Chondrocyte (in vitro differentiated cells): Measurements from ENCODE around the gene FBRSL1. TPM values are rescaled to one million over a fixed set of nuclear protein-coding genes. Genes with fewer than 3 reads are reported as not detected.

ENCODE experiments used
- DNase-seq: peaks from one replicate; pipeline ENCODE4 v3.0.0; 2021; ENCODE audit warnings: mixed read lengths, low spot score
- H3K27ac Mint-ChIP-seq: one replicate; pipeline ENCODE4 v1.8.0; 2021; ENCODE audit warnings: mild to moderate bottlenecking, moderate library complexity, mixed read lengths; ENCODE audit not compliant: unreplicated experiment
- H3K27me3 Mint-ChIP-seq: 2 replicates; pipeline ENCODE4 v1.8.0; 2021; ENCODE audit warnings: low read depth, mixed read lengths
- H3K36me3 Mint-ChIP-seq: 2 replicates; pipeline ENCODE4 v1.8.0; 2021; ENCODE audit warnings: low read depth, mixed read lengths
- H3K4me1 Mint-ChIP-seq: 2 replicates; pipeline ENCODE4 v1.8.0; 2021; ENCODE audit warnings: low read depth, mild to moderate bottlenecking, mixed read lengths
- H3K4me3 Mint-ChIP-seq: one replicate; pipeline ENCODE4 v1.8.0; 2021; ENCODE audit warnings: mild to moderate bottlenecking, moderate library complexity, mixed read lengths; ENCODE audit not compliant: unreplicated experiment
- H3K9me3 Mint-ChIP-seq: 2 replicates; pipeline ENCODE4 v1.8.0; 2021; ENCODE audit warnings: low read depth, mixed read lengths
- CTCF ChIP-seq: fragments of 200-600 bp; sonication (generic); IDR thresholded peaks from 2 replicates; pipeline ENCODE4 v1.5.0; 2021; ENCODE audit warnings: antibody characterized with exemption, mild to moderate bottlenecking, moderate library complexity
- total RNA-seq: library from RNA; stranded (reverse); gene quantifications from 3 replicates; pipeline ENCODE4 v1.2.1, GENCODE V29; 2021

The FBRSL1 gene
- total RNA-seq, 1 donor from 2014 or later, result 41.1 TPM

DNA sequence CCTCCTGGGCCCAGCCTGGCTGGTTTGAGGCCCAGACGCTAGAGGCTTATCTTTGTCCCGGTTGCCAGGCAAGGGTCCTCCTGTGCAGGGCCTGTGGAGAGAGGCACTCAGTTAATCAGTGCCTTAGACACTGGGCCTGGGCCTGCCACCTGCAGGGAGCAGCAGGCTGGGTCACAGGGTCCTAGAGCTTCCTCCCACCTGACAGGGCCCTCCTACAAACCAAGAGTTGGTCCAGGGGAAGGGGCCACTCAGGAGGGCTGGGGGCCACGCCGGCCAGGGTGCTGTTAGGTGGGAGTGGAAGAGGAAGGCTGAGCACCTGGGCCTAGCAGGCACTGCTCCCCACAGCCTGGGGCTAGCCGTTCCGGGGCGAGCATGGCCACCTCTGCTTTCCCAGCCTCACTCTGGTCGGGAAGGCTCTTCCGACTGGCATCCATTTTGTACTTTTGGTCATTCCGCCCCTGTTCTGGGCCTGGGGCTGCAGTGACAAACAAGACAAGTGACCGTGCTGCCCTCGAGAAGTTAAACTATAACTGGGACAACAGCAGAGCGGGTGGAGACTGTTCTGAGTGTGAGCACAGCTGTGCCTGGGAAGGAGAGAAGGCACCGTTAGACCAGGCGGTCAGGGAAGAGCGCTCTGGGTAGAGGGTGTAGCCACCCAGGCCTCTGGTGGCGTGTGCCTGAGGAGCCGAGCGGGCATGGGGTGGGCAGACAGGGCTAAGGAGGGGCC lies 27.2 kb downstream of the FBRSL1 start:
- TF ChIP-seq CTCF, result no peak
- H3K36me3 Mint-ChIP-seq, result peaks cover 13% of the 10 kb centered on the region

GRCh38 chr12:132517740-132518100 lies 27.8 kb downstream of the FBRSL1 start:
- Mint-ChIP-seq H3K4me1 (peaks cover 6% of the 10 kb centered on the region), H3K27me3 (no peaks in the 10 kb centered on the region), H3K9me3 (peaks cover 10% of the 10 kb centered on the region), H3K36me3 (peaks cover 13% of the 10 kb centered on the region), H3K27ac (no peak overlapping the region), H3K4me3 (no peak overlapping the region)
- TF ChIP-seq CTCF, result no peak
- DNase-seq, result no peak

More for the DNA sequence above, 27.2 kb downstream of the FBRSL1 start:
- no peak for DNase-seq
- H3K27me3 Mint-ChIP-seq, result no peaks in the 10 kb centered on the region
- peaks cover 6% of the 10 kb centered on the region for H3K4me1 Mint-ChIP-seq
- H3K27ac Mint-ChIP-seq, result no peak overlapping the region
- H3K9me3 Mint-ChIP-seq, result peaks cover 10% of the 10 kb centered on the region
- H3K4me3 Mint-ChIP-seq, result no peak overlapping the region

DNA sequence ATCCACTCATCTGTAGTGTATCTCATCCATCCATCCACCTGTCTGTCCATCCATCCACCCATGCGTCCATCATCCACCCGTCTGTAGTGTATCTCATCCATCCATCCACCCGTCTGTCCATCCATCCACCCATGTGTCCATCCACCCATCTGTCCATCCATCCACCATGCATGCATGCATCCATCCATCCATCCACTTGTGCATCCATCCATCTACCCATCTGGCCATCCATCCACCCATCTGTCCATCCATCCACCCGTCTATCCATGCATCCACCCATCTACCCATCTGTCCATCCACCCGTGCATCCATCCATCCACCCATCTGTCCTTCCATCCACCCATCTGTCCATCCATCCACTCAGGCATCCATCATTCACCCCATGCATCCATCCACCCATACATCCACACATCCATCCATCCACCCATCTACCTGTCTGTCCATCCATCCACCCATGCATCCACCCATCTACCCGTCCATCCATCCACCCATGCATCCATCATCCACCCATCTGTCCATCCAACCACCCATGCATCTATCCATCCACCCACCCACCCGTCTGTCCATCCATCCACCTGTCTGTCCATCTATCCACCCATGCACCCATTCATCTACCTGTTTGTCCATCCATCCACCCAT lies 28.5 kb downstream of the FBRSL1 start:
- no peak for TF ChIP-seq CTCF
- Mint-ChIP-seq H3K4me3 (no peak overlapping the region), H3K9me3 (peaks cover 10% of the 10 kb centered on the region), H3K27me3 (no peaks in the 10 kb centered on the region), H3K36me3 (peaks cover 13% of the 10 kb centered on the region), H3K4me1 (no peaks in the 10 kb centered on the region), H3K27ac (no peak overlapping the region)
- DNase-seq, result no peak

GRCh38 chr12:132520421-132521199 lies 30.7 kb downstream of the FBRSL1 start:
- H3K27ac Mint-ChIP-seq, result no peak overlapping the region
- H3K4me3 Mint-ChIP-seq, result no peak overlapping the region
- H3K36me3 Mint-ChIP-seq, result peaks cover 13% of the 10 kb centered on the region

More at GRCh38 chr12:132520421-132521199, 30.7 kb downstream of the FBRSL1 start:
- no peaks in the 10 kb centered on the region for H3K27me3 Mint-ChIP-seq
- H3K9me3 Mint-ChIP-seq, result peaks cover 10% of the 10 kb centered on the region
- no peak for DNase-seq
- TF ChIP-seq CTCF, result no peak
- peaks cover 5% of the 10 kb centered on the region for H3K4me1 Mint-ChIP-seq
